ENCODE measurements around the gene TOX4.

Gene TOX4

GRCh38 chr14:21535545-21536417 lies 58.8 kb downstream of the TOX4 start:
- no peak for TF ChIP-seq GATA2 (IDR thresholded peaks at IDR 0.05; ENCODE audit: low read depth, low read length)
- TF ChIP-seq GATA3 (IDR thresholded peaks at IDR 0.05; ENCODE audit: low read depth, low read length): no peak

DNA sequence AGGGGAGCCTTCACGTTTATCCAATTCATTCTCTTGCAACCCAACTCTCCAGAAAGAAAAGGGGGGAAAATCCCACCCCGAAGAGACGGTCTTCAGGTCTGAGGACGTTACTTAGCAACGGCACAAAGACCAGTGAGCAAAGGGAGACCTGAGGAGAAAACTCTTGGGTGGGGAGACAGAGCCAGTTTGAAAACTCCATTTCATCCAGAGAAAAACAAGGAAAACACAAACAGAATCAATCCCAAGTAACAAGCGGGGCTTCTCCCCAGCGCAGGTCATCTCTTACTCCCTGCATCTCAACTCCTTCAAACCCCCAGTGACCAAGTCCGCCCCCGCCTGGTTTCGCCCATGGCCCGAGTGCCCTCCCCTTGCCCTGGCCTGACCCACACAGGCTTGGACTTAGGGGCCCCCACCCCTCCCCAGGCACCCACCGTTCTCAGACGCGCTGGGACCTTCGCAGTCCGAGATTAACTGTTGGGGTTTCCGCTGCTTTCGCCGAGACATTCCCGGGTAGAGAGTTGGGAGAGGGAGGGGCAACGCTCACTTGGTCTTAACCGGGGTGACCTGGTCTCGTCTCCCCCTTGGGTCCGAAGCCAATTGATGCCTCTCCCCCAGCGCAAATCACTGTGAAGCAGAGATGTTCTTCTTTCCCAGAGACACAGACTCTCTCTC lies 59.6 kb downstream of the TOX4 start:
- no peak for TF ChIP-seq GATA3 (IDR thresholded peaks at IDR 0.05; ENCODE audit: low read depth, low read length)
- no peak for TF ChIP-seq GATA2 (IDR thresholded peaks at IDR 0.05; ENCODE audit: low read depth, low read length)

DNA sequence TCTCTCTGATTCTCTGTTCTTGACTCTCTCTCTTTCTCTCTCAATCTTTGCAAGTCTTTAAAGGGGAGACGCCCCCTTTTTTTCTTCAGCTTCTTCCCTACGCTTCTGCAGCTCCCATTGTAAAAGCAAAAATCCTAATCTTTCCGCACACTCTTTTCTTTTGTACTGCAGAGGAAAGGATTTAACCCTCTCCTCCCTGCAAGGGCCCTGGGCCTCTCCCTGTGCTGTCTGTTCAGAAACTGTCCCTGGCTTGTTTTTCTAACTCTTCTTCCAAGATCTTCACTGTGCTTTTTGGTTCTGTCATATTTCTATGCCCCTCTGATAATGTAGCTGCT lies 60.1 kb downstream of the TOX4 start:
- no peak for TF ChIP-seq GATA3 (IDR thresholded peaks at IDR 0.05; ENCODE audit: low read depth, low read length)
- TF ChIP-seq GATA2 (IDR thresholded peaks at IDR 0.05; ENCODE audit: low read depth, low read length): no peak

DNA sequence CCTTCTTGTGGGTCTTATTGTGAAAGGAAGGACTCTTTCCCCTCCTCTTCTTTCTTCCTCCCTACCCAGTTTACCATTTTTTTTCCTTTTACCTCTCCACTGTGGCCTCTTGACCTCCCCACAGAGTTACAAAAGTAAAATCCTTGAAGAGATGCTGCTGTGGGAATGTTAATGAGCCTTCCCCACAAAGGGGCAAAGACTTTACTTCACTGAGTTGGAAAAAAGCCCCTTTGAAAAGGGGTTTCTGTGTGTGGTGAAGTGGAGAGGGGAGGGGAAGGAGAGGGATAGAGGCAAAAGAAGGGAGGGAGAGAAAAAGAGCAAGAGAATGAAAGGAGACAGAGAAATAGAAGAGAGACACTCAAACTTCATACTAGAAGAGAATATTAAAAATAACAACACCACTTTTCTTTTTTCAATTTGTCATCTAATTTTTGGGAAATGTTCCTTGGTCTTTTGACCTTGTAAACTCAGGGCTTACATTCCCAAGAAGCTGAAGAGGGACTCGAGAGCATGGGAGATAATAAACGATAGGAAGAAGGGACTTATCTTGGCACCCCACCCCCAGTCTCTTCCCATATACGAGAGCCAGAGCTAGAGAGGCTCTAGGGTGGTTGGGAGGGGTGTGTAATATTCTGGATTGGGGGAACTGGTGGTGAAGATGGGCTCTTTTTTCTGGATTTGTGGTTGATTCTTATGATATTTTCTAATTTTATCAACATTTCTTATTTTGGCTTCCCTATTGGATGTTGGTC lies 62.4 kb downstream of the TOX4 start:
- TF ChIP-seq GATA2 (IDR thresholded peaks at IDR 0.05; ENCODE audit: low read depth, low read length) (no peak), GATA3 (IDR thresholded peaks at IDR 0.05; ENCODE audit: low read depth, low read length) (no peak)

- no peak for TF ChIP-seq GATA3 (IDR thresholded peaks at IDR 0.05; ENCODE audit: low read depth, low read length)
- no peak for TF ChIP-seq GATA2 (IDR thresholded peaks at IDR 0.05; ENCODE audit: low read depth, low read length)
These were observed 64.5 kb downstream of the TOX4 start for GRCh38 chr14:21541413-21542074.

- TF ChIP-seq GATA3 (IDR thresholded peaks at IDR 0.05; ENCODE audit: low read depth, low read length): no peak
- TF ChIP-seq GATA2 (IDR thresholded peaks at IDR 0.05; ENCODE audit: low read depth, low read length): no peak
These were observed 66.5 kb downstream of the TOX4 start for GRCh38 chr14:21543521-21543960.

GRCh38 chr14:21543963-21544362 lies 67.0 kb downstream of the TOX4 start:
- TF ChIP-seq GATA2 (IDR thresholded peaks at IDR 0.05; ENCODE audit: low read depth, low read length) (no peak), GATA3 (IDR thresholded peaks at IDR 0.05; ENCODE audit: low read depth, low read length) (no peak)
